Muscle layer of duodenum (tissue), 2 donors: ENCODE measurements around the gene ZNF184.

Experiments
- H3K27ac ChIP-seq: one replicate; pipeline ENCODE4 v1.7.0; 2013; ENCODE audit warnings: mild to moderate bottlenecking, low read length
- H3K27me3 ChIP-seq: one replicate; pipeline ENCODE4 v1.7.0; 2013; ENCODE audit warnings: low read depth, mild to moderate bottlenecking, control low read depth, low read length
- H3K36me3 ChIP-seq, 2 donors: one replicate each; pipeline ENCODE4 v1.7.0; 2013; ENCODE audit warnings: low read length in 2 of 2, control low read depth in 1 of 2, mild to moderate bottlenecking in 1 of 2; ENCODE audit not compliant: insufficient read depth in 2 of 2, control insufficient read depth in 1 of 2
- H3K4me1 ChIP-seq, 2 donors: one replicate each; pipeline ENCODE4 v1.7.0; 2013; ENCODE audit warnings: low read length in 2 of 2, mild to moderate bottlenecking in 2 of 2, control low read depth in 1 of 2, moderate library complexity in 1 of 2; ENCODE audit not compliant: insufficient read depth in 2 of 2, control insufficient read depth in 1 of 2
- H3K4me3 ChIP-seq, 2 donors: one replicate each; pipeline ENCODE4 v1.7.0; 2013; ENCODE audit warnings: low read length in 2 of 2, low read depth in 1 of 2, mild to moderate bottlenecking in 1 of 2
- H3K9me3 ChIP-seq, 2 donors: one replicate each; pipeline ENCODE4 v1.7.0; 2013; ENCODE audit warnings: low read length in 2 of 2, control low read depth in 1 of 2, mild to moderate bottlenecking in 1 of 2; ENCODE audit not compliant: control insufficient read depth in 1 of 2
- donor health status: healthy.

ZNF184 gene

DNA sequence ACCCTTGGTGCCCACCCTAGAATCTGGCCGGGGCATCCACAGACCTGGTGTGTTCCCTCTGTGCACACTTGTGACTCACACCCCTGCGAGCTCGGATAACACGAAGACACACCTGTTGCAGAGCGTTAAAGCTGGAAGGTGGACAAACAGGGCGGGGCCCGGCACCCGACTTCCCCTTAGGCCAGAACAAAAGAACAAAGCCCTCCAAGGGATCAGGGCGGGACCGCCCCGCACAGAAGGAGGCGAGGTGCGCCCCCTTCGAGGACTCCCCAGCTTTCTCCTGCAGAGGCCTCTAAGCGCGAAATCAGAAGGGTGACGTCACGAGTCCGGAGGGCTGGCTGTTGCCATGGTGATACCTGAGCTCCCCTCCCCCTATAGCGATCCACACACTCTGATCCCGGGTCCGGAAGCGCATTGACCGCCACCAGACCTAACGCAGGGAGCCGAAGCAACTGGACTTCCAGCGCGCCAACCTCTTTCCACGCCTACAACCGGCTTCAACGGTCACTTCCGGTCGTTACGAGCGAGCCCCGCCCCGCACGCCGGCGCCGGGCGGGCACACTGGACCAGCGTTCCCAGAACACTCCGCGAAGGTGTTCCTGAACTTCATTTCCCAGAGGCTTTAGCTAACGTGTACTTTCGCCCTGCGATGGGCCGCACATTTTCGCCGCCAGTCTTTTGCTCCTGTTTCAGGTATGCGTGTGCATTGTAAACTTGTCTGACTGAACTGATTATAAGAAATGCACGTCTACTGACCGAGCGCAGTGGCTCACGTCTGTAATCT is at the start of gene ZNF184:
ZNF184 (minus strand) TSS at position 489 of the 784 bp plus-strand sequence. CDS start 811 bp downstream, outside the sequence.
- Histone ChIP-seq H3K4me1 (peaks cover 4 to 20% of the 10 kb centered on the region in 2 donors), H3K27me3 (no peaks in the 10 kb centered on the region), H3K4me3 (peak within 1 kb of the TSS; percentile 82 to 95), H3K9me3 (no peaks in the 10 kb centered on the region), H3K36me3 (peaks cover 3 to 15% of the 10 kb centered on the region in 2 donors), H3K27ac (peak within 1 kb of the TSS; percentile 93)

DNA sequence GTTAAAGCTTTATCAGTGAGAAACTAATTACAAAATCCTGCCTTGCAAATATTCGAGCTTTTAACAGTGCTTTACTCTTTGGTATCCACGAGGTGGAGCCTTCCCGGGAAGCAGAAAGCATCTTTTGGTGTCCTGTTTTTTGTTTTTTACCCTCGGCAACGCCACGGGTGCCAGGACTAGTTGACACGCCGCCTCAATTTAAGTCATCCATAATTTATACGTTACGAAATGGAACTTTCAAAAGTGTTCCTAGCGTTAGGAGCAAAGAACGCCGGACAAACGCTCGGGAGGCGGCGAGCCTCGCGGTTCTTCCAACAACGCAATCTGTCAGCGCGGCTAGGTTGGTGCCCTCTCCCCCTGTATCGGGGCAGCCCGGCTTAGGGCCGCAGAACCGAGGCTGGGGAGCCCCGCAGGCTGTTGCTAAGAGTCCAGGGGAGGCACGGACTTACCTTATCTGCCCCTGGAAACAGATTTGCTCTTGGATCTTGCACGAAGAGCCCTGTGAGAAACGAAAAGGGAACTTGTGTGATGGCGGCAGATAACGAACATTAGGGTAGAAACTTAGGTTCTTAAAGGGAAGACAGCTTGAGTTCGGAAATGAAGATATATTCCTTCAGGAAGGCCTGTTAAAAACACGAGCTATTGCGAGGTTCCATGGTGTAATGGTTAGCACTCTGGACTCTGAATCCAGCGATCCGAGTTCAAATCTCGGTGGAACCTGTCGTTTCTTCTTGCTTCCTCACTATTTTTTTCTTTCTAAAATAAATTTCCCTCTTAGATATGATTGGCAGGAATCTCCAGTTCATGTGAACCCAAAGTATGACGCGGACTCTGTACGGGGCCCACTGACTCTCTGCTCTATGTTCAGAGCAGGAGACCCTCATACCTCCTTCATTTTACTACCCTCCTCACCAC is 46.2 kb upstream of the ZNF184 start:
- Histone ChIP-seq H3K9me3 (no peaks in the 10 kb centered on the region), H3K4me1 (peaks cover 0 to 4% of the 10 kb centered on the region in 2 donors), H3K27ac (peak overlapping the region; percentile 75), H3K36me3 (no peaks in the 10 kb centered on the region), H3K27me3 (peaks cover 5% of the 10 kb centered on the region), H3K4me3 (peak overlapping the region; percentile 77 to 85)

DNA sequence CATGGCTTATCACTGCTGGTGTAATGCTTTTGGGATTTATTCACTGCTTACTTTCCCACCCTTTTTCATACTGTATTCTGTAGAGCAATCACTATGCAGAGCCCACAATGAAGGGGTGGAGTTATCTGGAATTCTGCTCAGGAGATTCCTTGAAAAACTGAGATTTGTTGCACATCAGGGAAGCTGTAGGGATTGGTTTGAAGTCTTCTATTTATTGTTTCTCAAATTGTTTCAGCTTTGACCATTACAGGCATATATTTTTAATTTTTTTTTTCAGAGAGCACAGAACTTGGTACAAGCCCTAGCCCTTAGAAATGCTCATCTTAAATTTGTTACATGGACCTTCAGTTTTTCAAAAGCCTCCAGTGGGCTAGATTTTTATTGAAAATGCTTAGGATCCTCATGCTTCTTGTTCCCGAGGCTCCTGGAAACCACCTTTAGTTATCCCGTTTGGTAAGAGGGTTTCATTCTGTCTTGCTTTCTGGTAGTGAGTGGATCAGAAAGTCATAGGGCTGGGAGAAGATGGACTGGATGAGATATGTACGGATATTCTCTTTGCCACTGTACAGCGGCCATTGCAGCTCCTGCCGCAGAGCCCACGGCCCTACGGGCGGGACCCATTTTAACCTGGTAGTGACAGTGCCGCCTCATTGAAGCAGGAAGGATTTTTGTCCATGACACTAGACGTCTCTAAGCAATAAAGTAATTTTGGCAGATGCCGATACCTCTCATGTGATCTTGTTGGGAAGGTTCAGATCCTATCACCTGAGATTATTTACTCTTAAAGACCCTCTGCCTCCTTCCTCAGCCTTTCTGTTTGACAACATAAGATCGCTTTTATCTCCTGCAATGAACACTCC is 45.3 kb upstream of the ZNF184 start:
- Histone ChIP-seq H3K4me1 (peaks cover 0 to 4% of the 10 kb centered on the region in 2 donors), H3K27me3 (peaks cover 9% of the 10 kb centered on the region), H3K4me3 (peak overlapping the region; percentile 77 to 85), H3K27ac (peak overlapping the region; percentile 75), H3K9me3 (no peaks in the 10 kb centered on the region), H3K36me3 (no peaks in the 10 kb centered on the region)

DNA sequence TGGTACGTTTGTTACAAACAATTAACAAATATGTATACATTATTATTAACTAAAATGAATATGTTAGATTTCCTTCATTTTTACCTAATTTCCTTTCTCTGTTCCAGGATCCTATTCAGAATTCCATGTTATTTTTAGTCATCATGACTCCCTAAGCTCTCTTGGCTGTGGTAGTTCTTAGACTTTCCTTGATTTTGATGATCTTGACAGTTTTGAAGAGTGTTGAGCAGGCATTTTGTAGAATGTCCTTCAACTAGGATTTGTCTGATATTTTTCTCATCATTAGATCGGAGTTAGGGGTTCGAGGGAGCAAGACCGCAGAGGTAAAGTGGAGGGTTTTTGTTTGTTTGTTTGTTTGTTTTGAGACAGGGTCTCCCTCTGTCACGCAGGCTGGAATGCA is 44.3 kb upstream of the ZNF184 start:
- Histone ChIP-seq H3K4me3 (no peak overlapping the region), H3K27ac (no peak overlapping the region), H3K9me3 (no peaks in the 10 kb centered on the region), H3K27me3 (peaks cover 9% of the 10 kb centered on the region), H3K36me3 (no peaks in the 10 kb centered on the region), H3K4me1 (peaks cover 0 to 4% of the 10 kb centered on the region in 2 donors)

DNA sequence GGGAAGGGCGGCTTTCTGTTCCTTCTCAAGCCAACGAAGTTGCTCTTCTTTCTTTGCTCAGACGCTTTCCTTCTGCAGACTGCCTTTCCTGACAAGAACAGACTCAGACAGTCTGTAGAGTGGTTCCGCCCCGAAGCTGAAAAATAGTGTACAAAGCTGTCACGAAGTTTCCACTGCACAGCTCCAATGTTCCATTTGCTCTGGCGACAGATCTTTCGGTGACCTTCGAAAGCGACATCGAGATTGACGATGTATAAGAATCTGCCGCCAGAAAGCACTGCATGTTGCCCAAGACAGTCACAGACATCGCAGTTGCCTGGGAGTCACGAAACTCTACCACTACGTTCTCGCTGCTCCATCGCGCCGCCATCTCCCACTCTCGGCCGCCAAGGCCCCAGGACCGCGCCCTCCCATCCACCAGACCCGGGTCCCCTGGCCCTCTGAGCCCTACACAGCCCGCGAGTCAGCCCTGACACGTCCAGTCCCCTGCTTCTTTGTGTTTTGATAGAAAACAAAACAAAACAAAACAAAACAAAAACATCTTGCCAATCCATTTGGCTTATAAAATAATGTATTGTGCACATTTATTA is 42.1 kb upstream of the ZNF184 start:
- Histone ChIP-seq H3K9me3 (no peaks in the 10 kb centered on the region), H3K4me1 (peaks cover 0 to 4% of the 10 kb centered on the region in 2 donors), H3K4me3 (peak overlapping the region; percentile 0 to 46), H3K36me3 (no peaks in the 10 kb centered on the region), H3K27me3 (peaks cover 9% of the 10 kb centered on the region), H3K27ac (no peak overlapping the region)

DNA sequence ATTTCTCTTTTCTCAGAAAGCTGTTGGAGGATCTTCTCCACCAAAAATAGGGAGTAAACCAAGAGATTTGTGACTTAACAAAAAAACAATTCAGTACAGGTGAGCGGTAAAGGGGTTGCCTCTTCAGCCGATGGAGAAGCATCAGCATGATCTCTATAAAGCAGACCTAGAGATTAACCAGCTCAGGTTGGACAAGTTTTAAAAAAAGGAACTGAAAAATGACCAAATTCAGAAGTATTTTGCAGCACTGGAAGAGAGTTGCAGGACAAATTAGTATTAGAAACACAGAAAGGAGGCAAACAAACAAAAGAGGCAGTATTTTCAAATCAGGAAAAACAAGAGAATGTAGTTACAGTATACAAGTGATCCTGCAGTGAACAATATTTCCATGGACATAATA is 39.6 kb upstream of the ZNF184 start:
- no peak overlapping the region for H3K27ac ChIP-seq
- no peaks in the 10 kb centered on the region for H3K9me3 ChIP-seq
- H3K4me1 ChIP-seq, result peaks cover 0 to 4% of the 10 kb centered on the region in 2 donors
- no peak overlapping the region for H3K4me3 ChIP-seq
- H3K27me3 ChIP-seq, result peaks cover 9% of the 10 kb centered on the region
- no peaks in the 10 kb centered on the region for H3K36me3 ChIP-seq

DNA sequence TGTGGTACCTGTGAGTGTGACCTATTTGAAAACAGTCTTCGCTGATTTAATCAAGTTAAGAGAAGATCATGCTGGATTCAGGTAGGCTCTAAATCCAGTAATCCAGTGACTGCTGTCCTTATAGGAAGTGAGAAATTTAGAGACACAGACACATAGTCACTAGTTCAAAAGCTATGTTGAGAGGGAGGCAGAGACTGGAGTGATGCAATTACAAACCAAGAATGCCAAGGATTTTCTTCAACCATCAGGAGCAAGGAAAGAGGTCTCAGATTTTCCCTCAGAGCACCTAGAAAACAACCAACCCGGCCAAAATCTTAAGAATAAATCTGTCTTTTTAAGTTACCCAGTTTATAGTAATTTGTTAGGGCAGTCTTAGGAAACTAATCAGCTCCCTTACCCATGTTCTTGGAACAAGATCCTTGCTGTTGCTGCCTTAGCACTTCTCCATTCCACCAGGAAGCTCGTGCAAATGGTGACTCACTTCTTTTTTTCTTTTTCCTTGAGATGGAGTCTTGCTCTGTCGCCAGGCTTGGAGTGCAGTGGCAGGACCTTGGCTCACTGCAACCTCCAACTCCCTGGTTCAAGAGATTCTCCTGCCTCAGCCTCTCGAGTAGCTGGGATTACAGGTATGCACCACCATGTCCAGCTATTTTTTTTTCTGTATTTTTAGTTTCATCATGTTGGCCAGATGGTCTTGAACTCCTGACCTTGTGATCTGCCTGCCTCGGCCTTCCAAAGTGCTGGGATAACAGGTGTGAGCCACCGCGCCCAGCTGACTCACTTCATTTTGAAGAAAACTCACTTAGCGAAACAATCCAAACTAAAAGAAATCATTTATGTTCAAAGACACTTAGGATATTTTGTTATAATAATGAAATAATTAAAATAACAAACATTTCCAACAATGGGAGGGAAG is 34.4 kb upstream of the ZNF184 start:
- no peaks in the 10 kb centered on the region for H3K4me1 ChIP-seq
- H3K27me3 ChIP-seq, result no peaks in the 10 kb centered on the region
- no peak overlapping the region for H3K4me3 ChIP-seq
- H3K9me3 ChIP-seq, result no peaks in the 10 kb centered on the region
- no peak overlapping the region for H3K27ac ChIP-seq
- H3K36me3 ChIP-seq, result no peaks in the 10 kb centered on the region

DNA sequence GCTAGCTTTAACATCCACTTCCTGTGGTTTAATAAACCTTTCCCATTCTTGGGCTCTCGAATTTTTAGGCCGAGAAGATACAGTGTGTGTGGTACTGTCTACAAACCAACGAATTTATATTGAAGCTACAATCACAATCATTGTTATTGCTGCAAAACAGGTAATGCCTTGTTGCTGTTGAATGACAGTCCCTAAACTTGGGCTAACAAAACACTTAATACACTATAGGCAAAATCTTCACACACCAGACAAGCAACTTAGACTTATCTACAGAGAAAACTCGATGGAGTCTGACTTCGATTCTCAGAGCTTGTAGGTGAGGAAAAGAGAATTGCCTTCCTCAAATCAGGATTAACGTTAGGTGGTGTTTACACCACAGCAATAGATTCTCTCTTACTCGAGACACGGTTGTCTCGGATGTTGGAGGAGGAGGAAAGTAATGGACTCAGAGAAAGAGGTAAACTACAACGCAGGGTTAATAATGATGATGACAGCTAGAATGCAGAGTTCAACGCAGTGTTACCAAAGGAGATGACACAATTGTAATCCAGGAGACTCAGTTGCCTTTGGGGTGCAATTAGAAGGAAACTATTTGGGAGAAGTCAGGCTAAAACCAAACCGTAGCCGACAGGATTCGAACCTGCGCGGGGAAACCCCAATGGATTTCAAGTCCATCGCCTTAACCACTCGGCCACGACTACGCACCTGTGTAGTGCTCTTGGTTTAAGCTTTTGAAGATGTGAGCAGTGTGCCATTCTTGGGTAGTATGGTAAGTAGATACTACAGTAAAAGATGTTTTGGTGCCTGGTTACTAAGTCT is 32.5 kb upstream of the ZNF184 start:
- H3K9me3 ChIP-seq, result no peaks in the 10 kb centered on the region
- H3K36me3 ChIP-seq, result no peaks in the 10 kb centered on the region
- H3K4me1 ChIP-seq, result no peaks in the 10 kb centered on the region
- no peak overlapping the region for H3K27ac ChIP-seq
- no peak overlapping the region for H3K4me3 ChIP-seq
- peaks cover under 1% of the 10 kb centered on the region for H3K27me3 ChIP-seq

DNA sequence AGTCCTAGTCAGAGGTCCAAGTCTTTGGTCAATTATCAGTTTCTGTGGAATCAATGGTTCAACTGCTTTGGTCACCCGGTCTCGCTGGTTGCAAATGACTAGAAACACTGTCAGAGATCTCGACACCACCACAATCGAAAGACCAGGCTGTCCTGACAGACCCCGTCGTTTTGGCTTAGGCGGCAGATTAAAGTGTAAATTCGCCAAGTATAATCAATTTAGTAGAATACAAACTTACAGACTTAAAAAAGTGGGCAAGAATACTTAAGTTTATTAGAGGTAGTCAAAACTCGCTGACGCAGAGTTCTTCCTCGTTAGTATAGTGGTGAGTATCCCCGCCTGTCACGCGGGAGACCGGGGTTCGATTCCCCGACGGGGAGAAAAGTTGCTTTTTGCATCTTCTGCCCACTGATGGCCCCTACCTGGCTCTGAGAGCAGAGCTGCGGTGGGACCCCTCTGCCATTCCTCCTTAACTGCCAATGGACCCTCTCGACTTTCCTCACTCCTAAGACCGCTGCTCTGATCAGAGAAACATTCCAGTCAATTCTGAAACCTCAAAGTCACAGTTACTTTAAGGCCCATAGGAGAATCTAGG is 30.6 kb upstream of the ZNF184 start:
- no peaks in the 10 kb centered on the region for H3K9me3 ChIP-seq
- H3K27ac ChIP-seq, result no peak overlapping the region
- H3K4me1 ChIP-seq, result no peaks in the 10 kb centered on the region
- peak overlapping the region; percentile 55 to 61 for H3K4me3 ChIP-seq
- peaks cover 6% of the 10 kb centered on the region for H3K27me3 ChIP-seq
- H3K36me3 ChIP-seq, result no peaks in the 10 kb centered on the region
